ENCODE results near the gene IL37. TPM values are rescaled to one million over a fixed set of nuclear protein-coding genes. Genes with fewer than 3 reads are reported as not detected.
"Not testable (repeated sequence)": the region's sequence is repeated elsewhere in the genome, so short reads cannot be mapped to it uniquely, and the experiment has no call there.

The IL37 gene
- total and polyA plus RNA-seq, 10 donors = not detected

DNA sequence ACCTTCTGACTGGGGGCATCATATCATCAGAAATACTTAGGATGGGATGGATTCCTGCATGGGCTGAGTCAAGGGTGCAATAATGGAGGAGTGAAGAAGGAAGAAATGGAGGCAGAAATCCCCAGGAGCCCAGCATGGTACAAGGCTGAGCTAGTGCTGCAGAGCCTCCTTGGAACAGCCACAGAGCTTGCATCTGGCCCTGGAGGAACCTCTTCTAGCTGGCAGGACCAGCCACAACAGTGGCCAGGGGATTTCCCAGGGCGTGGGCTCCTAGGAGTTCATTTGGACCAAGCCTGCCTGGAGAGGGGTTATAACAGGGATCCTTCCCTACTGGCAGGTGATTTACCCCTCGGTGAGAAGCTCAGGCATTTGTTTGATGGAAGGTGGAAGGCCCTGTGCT lies 4.7 kb upstream of the IL37 start:
- no peak for DNase-seq
- H3K4me1 ChIP-seq = peaks cover 0 to 11% (median 0%) of the 10 kb centered on the region in 6 donors
- no peak for TF ChIP-seq POLR2AphosphoS5 (IDR thresholded peaks at IDR 0.05)
- TF ChIP-seq POLR2A (IDR thresholded peaks at IDR 0.05) = no peak
- no peak for TF ChIP-seq CTCF (IDR thresholded peaks at IDR 0.05 in 8 of 11, conservative IDR thresholded peaks at IDR 0.05 in 3 of 11)
- WGBS, 5 donors = 66 to 78% (median 71%) methylated on average over 2 of the region's 2 CpGs
- intact Hi-C loops (cut with DNase I; ENCODE audit: low total_unique reads) = no loop called here
- peaks cover 0 to 4% (median 0%) of the 10 kb centered on the region in 8 donors for H3K9me3 ChIP-seq
- no peaks in the 10 kb centered on the region for H3K36me3 ChIP-seq
- no peak overlapping the region for H3K27ac ChIP-seq
- H3K27me3 ChIP-seq (replicated peaks in 1 of 7) = no peaks in the 10 kb centered on the region
- no peak overlapping the region for H3K4me3 ChIP-seq

DNA sequence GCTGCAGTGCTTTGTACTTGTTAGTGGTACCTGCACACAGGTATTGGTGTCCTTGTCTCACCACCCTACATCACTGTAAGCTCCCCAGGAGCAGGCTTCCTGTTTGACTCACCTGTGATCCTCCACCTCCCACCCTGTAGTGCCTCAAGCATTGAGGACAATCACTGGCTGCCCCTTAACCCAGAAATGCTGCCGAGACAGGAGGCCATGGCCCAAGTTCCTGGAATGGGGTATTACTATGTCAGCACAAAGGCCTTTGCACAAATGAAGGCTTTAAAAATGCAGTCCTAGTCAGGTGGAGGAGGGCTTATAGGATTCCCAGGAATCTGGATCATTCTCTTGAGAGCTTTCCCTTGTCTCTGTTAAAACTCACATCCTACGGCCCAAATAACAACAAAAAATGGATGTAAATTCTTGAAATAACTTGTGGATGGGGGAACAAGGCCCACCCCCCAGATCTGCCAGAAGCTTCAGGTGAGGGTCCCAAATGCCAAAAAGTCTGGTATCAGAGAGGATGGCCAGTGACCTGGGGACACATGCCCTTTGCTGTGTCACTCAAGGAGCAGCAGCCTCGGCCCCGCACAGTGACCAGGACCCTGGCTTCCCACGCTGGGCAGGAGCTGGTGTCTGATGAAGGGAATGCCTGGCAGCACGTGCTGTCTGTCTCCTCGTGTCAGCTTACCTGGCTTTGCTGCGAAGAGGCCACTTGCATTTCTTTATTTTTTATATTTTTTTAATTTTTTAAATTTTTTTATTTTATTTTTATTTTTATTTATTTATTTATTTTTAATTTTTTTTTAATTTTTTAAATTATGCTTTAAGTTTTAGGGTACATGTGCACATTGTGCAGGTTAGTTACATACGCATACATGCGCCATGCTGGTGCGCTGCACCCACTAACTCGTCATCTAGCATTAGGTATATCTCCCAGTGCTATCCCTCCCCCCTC lies 3.7 kb upstream of the IL37 start:
- DNase-seq = no peak
- intact Hi-C loops (cut with DNase I; ENCODE audit: low total_unique reads) = no loop called here
- TF ChIP-seq CTCF (IDR thresholded peaks at IDR 0.05 in 8 of 11, conservative IDR thresholded peaks at IDR 0.05 in 3 of 11) = no peak
- no peak for TF ChIP-seq POLR2AphosphoS5 (IDR thresholded peaks at IDR 0.05)
- TF ChIP-seq POLR2A (IDR thresholded peaks at IDR 0.05) = no peak

GRCh38 chr2:112908559-112908958 lies 2.4 kb upstream of the IL37 start:
- peaks cover 0 to 11% (median 0%) of the 10 kb centered on the region in 6 donors for H3K4me1 ChIP-seq
- H3K4me3 ChIP-seq; H3K27ac ChIP-seq; H3K9me3 ChIP-seq; H3K36me3 ChIP-seq; intact Hi-C loops (cut with DNase I; ENCODE audit: low total_unique reads); H3K27me3 ChIP-seq (replicated peaks in 1 of 7); DNase-seq: not testable (repeated sequence)
- 63 to 88% (median 77%) methylated on average over 2 of the region's 2 CpGs for WGBS, 5 donors

More for the DNA sequence above, 3.7 kb upstream of the IL37 start:
- H3K36me3 ChIP-seq = no peaks in the 10 kb centered on the region
- 92 to 97% (median 96%) methylated on average over 12 of the region's 12 CpGs for WGBS, 5 donors
- H3K9me3 ChIP-seq = peaks cover 0 to 4% (median 0%) of the 10 kb centered on the region in 8 donors
- H3K4me1 ChIP-seq = peaks cover 0 to 11% (median 0%) of the 10 kb centered on the region in 6 donors
- H3K27me3 ChIP-seq (replicated peaks in 1 of 7) = no peaks in the 10 kb centered on the region
- no peak overlapping the region for H3K4me3 ChIP-seq
- no peak overlapping the region for H3K27ac ChIP-seq

DNA sequence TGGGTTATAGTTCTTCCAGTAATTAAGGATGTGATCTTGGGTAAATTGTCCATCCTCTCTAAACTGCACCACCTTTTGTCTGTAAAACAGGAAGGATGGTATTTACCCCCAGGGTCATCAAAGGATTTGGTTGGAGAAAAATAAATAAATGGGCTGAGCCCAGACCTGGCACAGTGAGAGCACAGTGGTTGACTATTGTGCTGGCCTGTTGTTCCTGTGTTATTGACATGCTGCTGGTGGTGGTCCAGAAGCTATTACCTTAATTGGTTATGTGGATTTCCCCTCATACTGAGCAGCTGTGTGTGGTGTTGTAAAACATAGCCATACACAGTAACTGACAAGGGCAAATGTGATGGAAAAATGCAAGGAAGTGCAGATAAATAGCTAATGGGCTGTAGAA lies 746 bp upstream of the IL37 start:
- peaks cover 0 to 11% (median 0%) of the 10 kb centered on the region in 6 donors for H3K4me1 ChIP-seq
- no peaks in the 10 kb centered on the region for H3K36me3 ChIP-seq
- H3K27me3 ChIP-seq (replicated peaks in 1 of 7) = no peaks in the 10 kb centered on the region
- TF ChIP-seq POLR2A (IDR thresholded peaks at IDR 0.05) (no peak), CTCF (IDR thresholded peaks at IDR 0.05 in 8 of 11, conservative IDR thresholded peaks at IDR 0.05 in 3 of 11) (no peak), POLR2AphosphoS5 (IDR thresholded peaks at IDR 0.05) (no peak)
- DNase-seq = no peak
- no peak overlapping the region for H3K4me3 ChIP-seq
- intact Hi-C loops (cut with DNase I; ENCODE audit: low total_unique reads) = no loop called here
- no peak overlapping the region for H3K27ac ChIP-seq
- peaks cover 0 to 4% (median 0%) of the 10 kb centered on the region in 8 donors for H3K9me3 ChIP-seq
